SK-N-SH (cell line): Measurements from ENCODE around the gene PLOD3. TPM values are rescaled to one million over a fixed set of nuclear protein-coding genes. Genes with fewer than 3 reads are reported as not detected.

Experiments used
- CTCF ChIA-PET: fragments of 300-600, 350-600 bp; formaldehyde crosslinking; extraction: SDS; loops from one replicate; lab custom pipeline; 2021; lab: Yijun Ruan, JAX
- POLR2A ChIA-PET: fragments of 350-600 bp; sonication (Branson Sonifier 250); formaldehyde crosslinking; extraction: SDS; loops from one replicate; lab custom pipeline; 2020; ENCODE audit warnings: antibody characterized with exemption, inconsistent platforms; lab: Yijun Ruan, JAX
- DNase-seq: peaks from one replicate; pipeline ENCODE4 v3.0.0; 2012
- H2AFZ ChIP-seq: fragments of 200-600 bp; sonication (generic); 2 replicates; pipeline ENCODE4 v1.8.1; 2016; ENCODE audit warnings: antibody characterized with exemption, mild to moderate bottlenecking, low read depth
- H3F3A ChIP-seq: fragments of 200-600 bp; sonication (generic); replicated peaks from 2 replicates; pipeline ENCODE3; 2016; ENCODE audit warnings: antibody characterized with exemption, mild to moderate bottlenecking; ENCODE audit not compliant: insufficient read depth
- H3K27ac ChIP-seq, 2 experiments: fragments of 200-500 bp in 1 of 2; fragments of 200-600 bp in 1 of 2; sonication (Bioruptor generic) in 1 of 2; sonication (generic), shearing (Covaris generic) in 1 of 2; 2 replicates each; pipeline versions ENCODE4 v1.5.1 to v1.6.1; 2014 to 2016; ENCODE audit warnings: low read depth in 2 of 2, inconsistent platforms in 1 of 2, low read length in 1 of 2, mild to moderate bottlenecking in 1 of 2, mixed read lengths in 1 of 2
- H3K27me3 ChIP-seq: fragments of 200-600 bp; sonication (generic), shearing (Covaris generic); 2 replicates; pipeline ENCODE4 v1.6.1; 2016; ENCODE audit warnings: mixed run types; ENCODE audit not compliant: insufficient read depth
- H3K36me3 ChIP-seq, 2 experiments: fragments of 200-500 bp in 1 of 2; fragments of 200-600 bp in 1 of 2; sonication (Bioruptor generic) in 1 of 2; sonication (generic) in 1 of 2; replicated peaks in 1 of 2; 2 replicates each; pipeline versions ENCODE3 to v1.5.1; 2014 to 2016; ENCODE audit warnings: low read length in 1 of 2, mild to moderate bottlenecking in 1 of 2; ENCODE audit not compliant: insufficient read depth in 2 of 2, control insufficient read depth in 1 of 2
- H3K4me1 ChIP-seq, 2 experiments: fragments of 200-500 bp in 1 of 2; fragments of 200-600 bp in 1 of 2; sonication (Bioruptor generic) in 1 of 2; sonication (generic), shearing (Covaris generic) in 1 of 2; 2 replicates each; pipeline versions ENCODE4 v1.5.1 to v1.6.1; 2014 to 2016; ENCODE audit warnings: low read depth in 1 of 2, low read length in 1 of 2, mixed run types in 1 of 2; ENCODE audit not compliant: insufficient read depth in 2 of 2, control insufficient read depth in 1 of 2
- H3K4me2 ChIP-seq: fragments of 200-600 bp; sonication (generic), shearing (Covaris generic); 2 replicates; pipeline ENCODE4 v1.6.1; 2017; ENCODE audit warnings: mixed run types
- H3K4me3 ChIP-seq, 2 experiments: fragments of 200-500 bp in 1 of 2; fragments of 200-600 bp in 1 of 2; sonication (Bioruptor generic) in 1 of 2; sonication (generic), shearing (Covaris generic) in 1 of 2; 2 replicates each; pipeline versions ENCODE4 v1.5.1 to v1.8.1; 2014 to 2016; ENCODE audit warnings: low read depth in 2 of 2, inconsistent platforms in 1 of 2, low read length in 1 of 2, mild to moderate bottlenecking in 1 of 2, mixed read lengths in 1 of 2, moderate library complexity in 1 of 2
- H3K79me2 ChIP-seq: fragments of 200-600 bp; sonication (generic); 2 replicates; pipeline ENCODE4 v1.8.1; 2017; ENCODE audit warnings: mild to moderate bottlenecking; ENCODE audit not compliant: insufficient read depth
- H3K9ac ChIP-seq: fragments of 200-600 bp; sonication (generic); 2 replicates; pipeline ENCODE4 v1.6.1; 2017; ENCODE audit warnings: mixed run types
- H3K9me2 ChIP-seq: fragments of 200-600 bp; sonication (generic); 2 replicates; pipeline ENCODE4 v1.6.1; 2017; ENCODE audit warnings: mixed run types
- H3K9me3 ChIP-seq: fragments of 200-600 bp; sonication (generic); 2 replicates; pipeline ENCODE4 v1.6.1; 2017; ENCODE audit warnings: mixed run types, mild to moderate bottlenecking, moderate library complexity
- H4K20me1 ChIP-seq: fragments of 200-600 bp; sonication (generic); 2 replicates; pipeline ENCODE4 v1.6.1; 2017; ENCODE audit warnings: mild to moderate bottlenecking, mixed run types; ENCODE audit not compliant: insufficient read depth
- ELF1 ChIP-seq: IDR thresholded peaks from 2 replicates; pipeline ENCODE4 v1.4.0; 2012
- FOSL2 ChIP-seq: IDR thresholded peaks from 2 replicates; pipeline ENCODE4 v1.4.0; 2012; ENCODE audit warnings: low read depth, mild to moderate bottlenecking, moderate library complexity, borderline replicate concordance
- JUND ChIP-seq: IDR thresholded peaks from 2 replicates; pipeline ENCODE4 v1.4.0; 2012
- NRF1 ChIP-seq: IDR thresholded peaks from 2 replicates; pipeline ENCODE4 v1.6.1; 2012; ENCODE audit warnings: low read depth, mild to moderate bottlenecking, low read length
- POLR2AphosphoS5 ChIP-seq: IDR thresholded peaks from 2 replicates; pipeline ENCODE4 v1.6.1; 2012; ENCODE audit warnings: low read depth, low read length
- RAD21 ChIP-seq: IDR thresholded peaks from 2 replicates; pipeline ENCODE4 v1.6.1; 2012; ENCODE audit warnings: mild to moderate bottlenecking, low read length
- RFX5 ChIP-seq: IDR thresholded peaks from 2 replicates; pipeline ENCODE4 v1.6.1; 2012; ENCODE audit warnings: mild to moderate bottlenecking, improper control_type of control experiment, low read length
- RXRA ChIP-seq: IDR thresholded peaks from 2 replicates; pipeline ENCODE4 v1.4.0; 2012; ENCODE audit warnings: low read depth, mild to moderate bottlenecking, borderline replicate concordance
- SMC3 ChIP-seq: IDR thresholded peaks from 2 replicates; pipeline ENCODE4 v1.6.1; 2012; ENCODE audit warnings: low read depth, low read length, improper control_type of control experiment
- YY1 ChIP-seq: IDR thresholded peaks from 2 replicates; pipeline ENCODE4 v1.4.0; 2012; ENCODE audit warnings: low read depth, mild to moderate bottlenecking
- WGBS: methylation state at CpG from one replicate; pipeline ENCODE4 v1.1.6; 2017; ENCODE audit warnings: low lambda C conversion rate; 5-methylcytosine and 5-hydroxymethylcytosine counted together
- polyA plus RNA-seq, 3 experiments: library from polyadenylated mRNA; depleted of rRNA; stranded (reverse); fragments of >200 nt; gene quantifications; 2 replicates each; pipeline ENCODE4 v1.2.3, GENCODE V29; 2012

Gene PLOD3
- polyA plus RNA-seq, 1 of the 3 experiments (the other 2 are of a cell fraction) = 276 TPM

- no peaks in the 10 kb centered on the region for H4K20me1 ChIP-seq
- H3K79me2 ChIP-seq = no peaks in the 10 kb centered on the region
- H3F3A ChIP-seq = no peaks in the 10 kb centered on the region
- no peaks in the 10 kb centered on the region; the same call in 1 of the 2 replicates for H3K27me3 ChIP-seq
- no peaks in the 10 kb centered on the region for H3K4me1 ChIP-seq
- CTCF ChIA-PET = interaction anchor here (0.8 to 2.7 kb wide), 4 partner anchors 9 to 80 kb away, joined by 3 to 32 read pairs (median 8); partner anchors contain the start of genes PLOD3 and ZNHIT1
- no peak overlapping the region for H3K4me3 ChIP-seq
- no peaks in the 10 kb centered on the region for H3K9me2 ChIP-seq
- H3K27ac ChIP-seq = no peak overlapping the region
- peak; percentile 42 for DNase-seq
- TF ChIP-seq YY1 = no peak
- no peak for TF ChIP-seq ELF1
- no peak for TF ChIP-seq FOSL2
- TF ChIP-seq RAD21 = no peak
- no peak for TF ChIP-seq SMC3
- TF ChIP-seq RFX5 = no peak
- no peak for TF ChIP-seq POLR2AphosphoS5
- TF ChIP-seq RXRA = no peak
- TF ChIP-seq JUND = no peak
- no peak overlapping the region for H2AFZ ChIP-seq
- 87% methylated on average over 70 of the region's 75 CpGs for WGBS
- H3K4me2 ChIP-seq = no peak overlapping the region
- no peaks in the 10 kb centered on the region for H3K9me3 ChIP-seq
- no peak overlapping the region for H3K9ac ChIP-seq
- POLR2A ChIA-PET = interaction anchor here (0.9 kb wide), 1 partner anchor 37 kb away, joined by 4 read pairs; the partner anchor contains the start of gene VGF
- peaks cover 0 to 4% of the 10 kb centered on the region in 2 experiments for H3K36me3 ChIP-seq
These were observed 15.4 kb downstream of the PLOD3 start for GRCh38 chr7:101201695-101202602.

GRCh38 chr7:101200862-101201599, 16.4 kb downstream of the PLOD3 start, which contains the start of gene MOGAT3:
Gene MOGAT3, minus strand, starts transcription at chr7:101201036. Its CDS starts 182 bp downstream, at chr7:101200854.
- Histone ChIP-seq H3K4me3 (no peak within 1 kb of the TSS), H3K4me2 (no peak within 1 kb of the TSS), H3K9me3 (no peaks in the 10 kb centered on the region), H3K27me3 (no peaks in the 10 kb centered on the region; the same call in 1 of the 2 replicates), H3K27ac (no peak within 1 kb of the TSS), H3K9me2 (no peaks in the 10 kb centered on the region), H3K36me3 (peaks cover 0 to 2% of the 10 kb centered on the region in 2 experiments), H3F3A (no peaks in the 10 kb centered on the region), H3K4me1 (no peaks in the 10 kb centered on the region), H3K9ac (no peak within 1 kb of the TSS), H4K20me1 (no peaks in the 10 kb centered on the region), H3K79me2 (no peaks in the 10 kb centered on the region), H2AFZ (no peak within 1 kb of the TSS)
- CTCF ChIA-PET = interaction anchor here (0.8 to 2.7 kb wide), 8 partner anchors 9 to 124 kb away, joined by 3 to 12 read pairs (median 5); partner anchors contain the start of genes PLOD3 and ZNHIT1
- 78% methylated on average over 21 of the region's 21 CpGs for WGBS
- DNase-seq = no peak
- POLR2A ChIA-PET = no interaction called here
- TF ChIP-seq YY1 = no peak
- TF ChIP-seq NRF1 = no peak
- no peak for TF ChIP-seq RAD21
